Measurements from ENCODE around the gene CAP2.

CAP2 gene, protein sequence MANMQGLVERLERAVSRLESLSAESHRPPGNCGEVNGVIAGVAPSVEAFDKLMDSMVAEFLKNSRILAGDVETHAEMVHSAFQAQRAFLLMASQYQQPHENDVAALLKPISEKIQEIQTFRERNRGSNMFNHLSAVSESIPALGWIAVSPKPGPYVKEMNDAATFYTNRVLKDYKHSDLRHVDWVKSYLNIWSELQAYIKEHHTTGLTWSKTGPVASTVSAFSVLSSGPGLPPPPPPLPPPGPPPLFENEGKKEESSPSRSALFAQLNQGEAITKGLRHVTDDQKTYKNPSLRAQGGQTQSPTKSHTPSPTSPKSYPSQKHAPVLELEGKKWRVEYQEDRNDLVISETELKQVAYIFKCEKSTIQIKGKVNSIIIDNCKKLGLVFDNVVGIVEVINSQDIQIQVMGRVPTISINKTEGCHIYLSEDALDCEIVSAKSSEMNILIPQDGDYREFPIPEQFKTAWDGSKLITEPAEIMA

GRCh38 chr6:17392978-17393891 is at the start of gene CAP2:
Gene CAP2 (plus strand): TSS chr6:17393595. CDS start chr6:17421556, 27,961 bp downstream.
- no peak for DNase-seq (ENCODE audit: low read depth in 2 of 2)

GRCh38 chr6:17347012-17347411 is 46.4 kb upstream of the CAP2 start:
- no peak for DNase-seq (ENCODE audit: low read depth in 2 of 2)

- DNase-seq (ENCODE audit: low read depth in 2 of 2), result no peak
Measured at GRCh38 chr6:17349427-17349826, 44.0 kb upstream of the CAP2 start.

- no peak for DNase-seq (ENCODE audit: low read depth in 2 of 2)
Measured at GRCh38 chr6:17352302-17352701, 41.1 kb upstream of the CAP2 start.

- no peak for DNase-seq (ENCODE audit: low read depth in 2 of 2)
Measured at GRCh38 chr6:17353440-17354175, 39.8 kb upstream of the CAP2 start.

DNA sequence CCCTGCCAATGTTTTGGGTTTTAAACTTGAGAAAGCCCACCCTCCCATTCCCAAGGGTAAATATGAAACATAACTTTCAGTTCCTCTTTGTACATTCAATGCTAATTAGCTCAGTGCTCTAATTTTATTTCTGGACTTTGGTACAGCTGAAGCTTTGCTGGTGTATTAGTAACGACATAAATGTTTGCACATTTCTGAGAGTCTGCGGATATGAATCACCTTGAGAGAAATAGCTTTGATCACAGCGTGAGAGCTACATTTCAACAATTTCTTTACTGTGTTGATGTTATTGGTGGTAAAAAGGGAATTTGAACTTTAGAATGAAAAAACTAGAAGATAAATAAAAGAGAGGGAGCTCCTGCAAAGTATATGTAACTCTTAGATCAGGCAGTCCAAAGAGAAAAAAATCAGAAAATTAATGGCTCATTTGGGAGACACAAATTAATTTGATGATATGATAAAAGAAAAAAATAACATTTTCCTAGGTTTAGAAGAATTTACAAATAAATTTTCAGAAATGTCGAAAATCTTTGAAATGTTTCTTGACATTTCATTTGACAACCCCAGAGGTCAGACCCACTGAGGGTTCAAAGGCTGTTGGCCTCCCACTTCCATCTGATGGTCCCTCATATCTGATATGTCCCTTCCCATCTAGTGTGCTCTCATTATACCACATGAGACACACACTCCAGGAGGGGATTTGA is 38.5 kb upstream of the CAP2 start:
- DNase-seq (ENCODE audit: low read depth in 2 of 2), result no peak

- no peak for DNase-seq (ENCODE audit: low read depth in 2 of 2)
Measured at GRCh38 chr6:17355404-17355774, 38.0 kb upstream of the CAP2 start.

- DNase-seq (ENCODE audit: low read depth in 2 of 2), result no peak
Measured at GRCh38 chr6:17358515-17358914, 34.9 kb upstream of the CAP2 start.

- no peak for DNase-seq (ENCODE audit: low read depth in 2 of 2)
Measured at GRCh38 chr6:17360564-17360963, 32.8 kb upstream of the CAP2 start.

GRCh38 chr6:17361013-17361412 is 32.4 kb upstream of the CAP2 start:
- no peak for DNase-seq (ENCODE audit: low read depth in 2 of 2)

DNA sequence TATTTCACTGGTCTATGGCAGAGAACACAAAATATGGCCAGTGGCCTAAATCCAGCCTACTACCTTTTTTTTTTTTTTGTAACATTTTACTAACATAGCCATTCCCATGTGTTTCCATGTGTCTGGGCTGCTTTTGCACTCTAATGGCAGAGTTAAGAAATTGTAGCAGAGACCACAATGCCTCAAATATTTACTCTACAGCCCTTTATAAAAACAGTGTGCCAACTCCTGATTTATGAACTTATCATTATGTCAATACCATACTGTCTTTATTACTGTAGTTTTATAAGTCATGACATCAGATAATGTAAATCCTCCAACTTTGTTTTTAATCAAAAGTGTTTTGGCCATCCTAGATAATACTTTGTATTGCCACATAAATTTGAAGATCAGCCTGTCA is 27.4 kb upstream of the CAP2 start:
- DNase-seq (ENCODE audit: low read depth in 2 of 2), result no peak

DNA sequence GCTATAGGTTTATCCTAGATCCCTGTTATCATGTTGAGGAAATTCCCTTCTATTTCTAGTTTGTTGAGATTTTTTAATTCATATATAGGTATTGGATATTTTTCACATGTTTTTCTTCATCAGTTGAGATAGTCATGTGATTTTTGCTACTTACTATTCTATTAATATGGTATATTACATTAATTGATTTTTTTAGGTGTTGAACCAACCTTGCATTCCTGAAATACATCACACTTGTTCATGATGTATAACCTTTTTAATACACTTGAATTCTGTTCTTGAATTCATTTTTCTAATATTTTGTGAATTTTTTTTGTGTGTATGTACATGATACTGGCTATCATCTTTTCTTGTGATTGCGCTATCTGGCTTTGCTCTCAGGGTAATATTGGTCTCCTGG is 25.5 kb upstream of the CAP2 start:
- DNase-seq (ENCODE audit: low read depth in 2 of 2), result no peak

DNA sequence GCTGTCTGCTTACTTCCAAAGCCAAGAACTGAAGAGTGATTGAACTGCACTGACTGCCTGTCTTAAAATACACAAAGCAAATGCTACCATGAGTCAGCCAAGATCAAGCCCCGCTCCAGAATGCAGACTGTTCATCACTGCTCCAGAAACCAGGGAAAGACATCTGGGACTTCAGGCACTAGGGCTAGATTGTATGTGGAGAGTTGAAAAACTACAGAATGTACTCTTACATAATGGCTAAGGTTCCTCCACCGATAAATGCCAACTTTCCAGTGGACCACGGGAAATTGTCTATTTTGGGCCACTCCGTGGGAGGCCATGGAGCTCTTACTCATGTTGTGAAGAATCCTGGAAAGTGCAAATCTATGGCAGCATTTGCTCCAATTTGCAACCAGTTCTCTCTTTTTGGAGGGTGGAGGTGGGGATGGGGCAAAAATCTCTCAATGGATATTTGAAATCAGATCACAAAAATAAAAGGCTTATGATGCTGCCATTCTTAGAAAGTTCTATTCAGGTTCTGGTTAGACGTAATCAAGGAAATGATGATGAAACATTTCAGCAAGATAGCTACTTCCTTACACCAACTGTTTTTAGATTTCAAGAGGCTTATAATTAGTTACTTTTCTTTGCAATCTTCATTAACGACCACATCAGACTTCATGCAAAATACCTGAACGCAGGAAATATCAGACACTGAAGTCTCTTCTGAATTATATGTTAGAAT is 11.8 kb upstream of the CAP2 start:
- no peak for DNase-seq (ENCODE audit: low read depth in 2 of 2)

DNA sequence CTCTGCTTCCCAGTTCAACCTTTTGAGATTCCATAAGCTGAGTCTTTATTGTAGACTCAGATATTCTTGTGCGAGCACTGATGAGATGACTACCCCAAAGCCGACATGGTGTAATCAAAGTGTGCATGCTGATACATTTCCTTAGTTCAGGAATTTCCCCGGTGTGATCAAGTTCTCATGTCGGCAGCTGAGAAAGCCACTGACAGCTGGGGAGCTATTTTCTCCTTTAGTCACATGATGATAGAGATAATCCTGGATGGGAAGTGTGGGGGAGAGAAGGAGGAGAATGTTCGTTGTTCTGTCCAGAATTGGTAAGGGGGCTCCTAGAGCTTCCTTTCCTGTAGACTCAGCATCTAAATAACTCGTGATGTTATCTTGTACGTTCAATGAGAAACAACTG is 7.7 kb upstream of the CAP2 start:
- no peak for DNase-seq (ENCODE audit: low read depth in 2 of 2)

DNA sequence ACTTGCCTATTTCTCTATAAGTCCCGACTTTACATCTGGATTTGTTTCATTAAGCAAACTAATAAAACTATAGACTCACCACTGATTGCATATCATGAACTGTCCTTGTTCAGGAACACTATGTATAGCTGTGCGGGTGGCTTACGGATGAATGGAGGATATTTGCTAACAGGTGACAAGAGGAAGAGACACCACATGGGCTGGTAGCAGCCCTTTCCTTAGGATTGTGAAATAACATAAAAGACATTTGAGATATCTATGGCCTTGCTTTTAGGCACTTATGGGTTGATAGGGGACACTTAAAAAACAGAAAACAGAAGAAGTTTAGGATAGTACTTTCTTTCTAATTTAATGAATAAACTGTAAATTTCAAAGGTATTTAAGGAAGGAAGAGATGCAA is 5.0 kb upstream of the CAP2 start:
- DNase-seq (ENCODE audit: low read depth in 2 of 2), result no peak

DNA sequence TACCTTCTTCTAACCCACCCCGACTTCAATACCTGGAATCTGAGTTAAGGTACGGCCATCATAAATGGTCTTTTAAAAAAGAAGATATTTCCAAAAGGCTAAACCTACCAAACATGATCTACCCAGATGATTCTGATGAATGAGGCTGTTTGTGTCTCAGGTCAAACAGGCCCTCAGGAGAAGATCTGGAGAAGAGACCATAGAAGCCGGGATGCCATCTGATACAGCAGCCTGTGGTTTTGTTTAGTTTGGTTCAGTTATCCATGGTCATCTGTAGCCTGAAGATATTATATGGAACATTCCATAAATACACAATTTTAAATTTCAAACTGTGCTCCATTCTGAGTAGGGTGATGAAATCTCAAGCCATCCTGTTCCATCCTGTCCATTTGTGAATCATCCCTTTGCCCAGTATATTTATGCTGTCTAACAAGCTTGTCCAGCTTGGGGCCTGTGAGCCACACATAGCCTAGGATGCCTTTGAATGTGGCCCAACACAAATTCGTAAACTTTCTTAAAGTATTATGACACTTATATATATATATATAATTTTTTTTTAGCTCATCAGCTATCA is 4.0 kb upstream of the CAP2 start:
- no peak for DNase-seq (ENCODE audit: low read depth in 2 of 2)

- DNase-seq (ENCODE audit: low read depth in 2 of 2), result no peak
Measured at GRCh38 chr6:17390276-17390675, 3.1 kb upstream of the CAP2 start.

DNA sequence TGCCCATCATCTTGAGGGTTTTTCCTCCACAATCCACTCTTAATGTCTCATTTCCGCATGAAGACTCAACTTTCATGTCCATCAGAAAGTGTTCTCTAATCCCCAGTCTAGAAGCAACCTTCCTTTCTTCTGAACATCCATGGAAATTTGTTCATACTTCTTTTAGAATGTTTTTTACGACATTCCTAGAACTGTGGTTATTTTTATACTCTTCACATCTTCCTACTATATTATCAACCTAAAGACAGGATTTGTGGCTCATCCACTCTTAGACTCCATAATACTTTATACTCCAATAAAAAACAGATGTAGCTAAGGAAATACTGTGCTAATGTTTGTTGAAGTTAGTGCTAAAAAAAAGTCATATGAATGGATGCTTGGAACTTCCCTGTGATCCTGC is 1.4 kb upstream of the CAP2 start:
- DNase-seq (ENCODE audit: low read depth in 2 of 2), result no peak

DNA sequence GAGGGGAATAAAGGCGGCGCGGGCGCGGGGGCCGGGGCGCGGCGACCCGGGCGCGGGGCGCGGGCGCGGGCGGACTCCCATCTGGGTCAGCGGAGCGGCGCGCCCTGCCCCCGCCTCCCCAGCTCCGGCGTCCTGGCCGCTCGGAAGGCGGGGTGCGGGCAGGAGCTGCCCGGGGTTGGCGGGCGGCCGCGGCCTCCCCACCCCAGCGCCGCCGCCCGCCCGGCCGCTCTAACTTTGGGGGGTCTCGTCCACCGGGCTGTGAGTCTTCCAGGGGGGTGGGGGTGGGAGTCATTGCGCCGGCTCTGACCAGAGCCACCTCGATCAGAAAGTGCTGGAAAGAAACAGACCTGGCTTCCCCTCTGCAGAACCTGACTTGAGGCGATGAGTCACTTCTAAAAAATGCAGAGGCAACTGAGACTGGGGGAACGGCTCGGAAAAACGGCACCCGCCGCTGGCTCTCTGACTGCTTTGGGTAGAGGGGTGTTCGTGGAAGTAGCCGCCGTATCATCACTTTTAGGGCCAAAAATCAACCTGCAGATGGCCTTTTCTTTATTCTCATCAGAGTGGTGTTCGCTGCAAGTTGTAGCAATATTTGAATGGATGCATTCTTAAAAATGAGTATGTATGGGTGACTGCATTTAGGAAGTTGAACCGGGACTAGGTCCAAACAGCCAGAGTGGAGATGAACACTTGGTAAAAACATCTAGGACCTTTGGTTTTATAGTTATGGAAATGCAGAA is 667 bp downstream of the CAP2 start:
- no peak for DNase-seq (ENCODE audit: low read depth in 2 of 2)

GRCh38 chr6:17395112-17395511 is 1.7 kb downstream of the CAP2 start:
- no peak for DNase-seq (ENCODE audit: low read depth in 2 of 2)
